Measurements from ENCODE around the gene REV1. TPM values are rescaled to one million over a fixed set of nuclear protein-coding genes. Genes with fewer than 3 reads are reported as not detected.

The REV1 gene
- total RNA-seq, 1 donor from 2014 or later: 34.0 TPM

GRCh38 chr2:99399063-99399462 is 90.8 kb downstream of the REV1 start:
- H3K4me3 ChIP-seq (ENCODE audit: low read depth, low read length): no peak overlapping the region
- no peak for TF ChIP-seq CTCF (conservative IDR thresholded peaks at IDR 0.05; ENCODE audit: low read depth, low read length)
- no peak for DNase-seq (ENCODE audit: low read depth)

GRCh38 chr2:99398303-99398702 is 91.5 kb downstream of the REV1 start:
- DNase-seq (ENCODE audit: low read depth): no peak
- no peak overlapping the region for H3K4me3 ChIP-seq (ENCODE audit: low read depth, low read length)
- TF ChIP-seq CTCF (conservative IDR thresholded peaks at IDR 0.05; ENCODE audit: low read depth, low read length): no peak

GRCh38 chr2:99397266-99397920 is 92.4 kb downstream of the REV1 start:
- no peak for TF ChIP-seq CTCF (conservative IDR thresholded peaks at IDR 0.05; ENCODE audit: low read depth, low read length)
- no peak for DNase-seq (ENCODE audit: low read depth)
- H3K4me3 ChIP-seq (ENCODE audit: low read depth, low read length): no peak overlapping the region

- no peak for DNase-seq (ENCODE audit: low read depth)
- no peak overlapping the region for H3K4me3 ChIP-seq (ENCODE audit: low read depth, low read length)
- no peak for TF ChIP-seq CTCF (conservative IDR thresholded peaks at IDR 0.05; ENCODE audit: low read depth, low read length)
Measured at GRCh38 chr2:99395589-99396130, 94.2 kb downstream of the REV1 start.

- DNase-seq (ENCODE audit: low read depth): no peak
- H3K4me3 ChIP-seq (ENCODE audit: low read depth, low read length): no peak overlapping the region
- no peak for TF ChIP-seq CTCF (conservative IDR thresholded peaks at IDR 0.05; ENCODE audit: low read depth, low read length)
Measured at GRCh38 chr2:99389946-99390345, 99.9 kb downstream of the REV1 start.

GRCh38 chr2:99389371-99389770 is 100.4 kb downstream of the REV1 start:
- no peak for TF ChIP-seq CTCF (conservative IDR thresholded peaks at IDR 0.05; ENCODE audit: low read depth, low read length)
- no peak for DNase-seq (ENCODE audit: low read depth)
- no peak overlapping the region for H3K4me3 ChIP-seq (ENCODE audit: low read depth, low read length)

GRCh38 chr2:99388892-99389291 is 100.9 kb downstream of the REV1 start:
- no peak for TF ChIP-seq CTCF (conservative IDR thresholded peaks at IDR 0.05; ENCODE audit: low read depth, low read length)
- H3K4me3 ChIP-seq (ENCODE audit: low read depth, low read length): no peak overlapping the region
- DNase-seq (ENCODE audit: low read depth): no peak

All from epithelial cell of proximal tubule (primary cell).